ENCODE measurements around the gene ZNF397.

Gene ZNF397

GRCh38 chr18:35247412-35248249 lies 6.8 kb downstream of the ZNF397 start:
- peaks cover 95% of the 10 kb centered on the region for H3K36me3 Mint-ChIP-seq (ENCODE audit: low read depth)
- H3K9me3 Mint-ChIP-seq = peaks cover 7% of the 10 kb centered on the region
- TF ChIP-seq CTCF (IDR thresholded peaks at IDR 0.05; ENCODE audit: unreplicated experiment in 3 of 3) = no peak
- no peaks in the 10 kb centered on the region for H3K4me1 Mint-ChIP-seq
- H3K27ac Mint-ChIP-seq = no peak overlapping the region
- H3K4me3 Mint-ChIP-seq = no peak overlapping the region
- no peaks in the 10 kb centered on the region for H3K27me3 Mint-ChIP-seq (ENCODE audit: low read depth)

GRCh38 chr18:35248429-35248828 lies 7.6 kb downstream of the ZNF397 start:
- no peak overlapping the region for H3K4me3 Mint-ChIP-seq
- H3K36me3 Mint-ChIP-seq (ENCODE audit: low read depth) = peaks cover 95% of the 10 kb centered on the region
- H3K27me3 Mint-ChIP-seq (ENCODE audit: low read depth) = no peaks in the 10 kb centered on the region
- H3K4me1 Mint-ChIP-seq = no peaks in the 10 kb centered on the region
- H3K9me3 Mint-ChIP-seq = peaks cover 7% of the 10 kb centered on the region
- TF ChIP-seq CTCF (IDR thresholded peaks at IDR 0.05; ENCODE audit: unreplicated experiment in 3 of 3) = no peak
- H3K27ac Mint-ChIP-seq = no peak overlapping the region

GRCh38 chr18:35252466-35252865 lies 11.6 kb downstream of the ZNF397 start:
- Mint-ChIP-seq H3K4me3 (no peak overlapping the region), H3K9me3 (peaks cover 13% of the 10 kb centered on the region), H3K36me3 (ENCODE audit: low read depth) (peaks cover 89% of the 10 kb centered on the region), H3K4me1 (no peaks in the 10 kb centered on the region), H3K27ac (no peak overlapping the region), H3K27me3 (ENCODE audit: low read depth) (no peaks in the 10 kb centered on the region)
- TF ChIP-seq CTCF (IDR thresholded peaks at IDR 0.05; ENCODE audit: unreplicated experiment in 3 of 3) = no peak

GRCh38 chr18:35253655-35254287 lies 12.9 kb downstream of the ZNF397 start:
- Mint-ChIP-seq H3K36me3 (ENCODE audit: low read depth) (peaks cover 87% of the 10 kb centered on the region), H3K9me3 (peaks cover 9% of the 10 kb centered on the region), H3K4me3 (no peak overlapping the region), H3K27ac (no peak overlapping the region), H3K4me1 (no peaks in the 10 kb centered on the region), H3K27me3 (ENCODE audit: low read depth) (no peaks in the 10 kb centered on the region)
- TF ChIP-seq CTCF (IDR thresholded peaks at IDR 0.05; ENCODE audit: unreplicated experiment in 3 of 3) = no peak

GRCh38 chr18:35256947-35257346 lies 16.1 kb downstream of the ZNF397 start:
- Mint-ChIP-seq H3K27me3 (ENCODE audit: low read depth) (no peaks in the 10 kb centered on the region), H3K9me3 (peaks cover 9% of the 10 kb centered on the region)

More at GRCh38 chr18:35256947-35257346, 16.1 kb downstream of the ZNF397 start:
- Mint-ChIP-seq H3K4me3 (no peak overlapping the region), H3K27ac (no peak overlapping the region), H3K36me3 (ENCODE audit: low read depth) (peaks cover 91% of the 10 kb centered on the region), H3K4me1 (no peaks in the 10 kb centered on the region)
- no peak for TF ChIP-seq CTCF (IDR thresholded peaks at IDR 0.05; ENCODE audit: unreplicated experiment in 3 of 3)

Measured in nephron (organoid).